Stimulated activated CD4-positive, alpha-beta T cell treated with anti-CD3 and anti-CD28 coated beads, Interleukin-2, amount 100 ng/mL, for 48 hours (primary cell): ENCODE measurements around the gene AKT1.
A peak's percentile ranks its signal among the peaks of the same experiment; 100 is the strongest.
"Not testable (repeated sequence)": the region's sequence is repeated elsewhere in the genome, so short reads cannot be mapped to it uniquely, and the experiment has no call there.

ENCODE experiments used
- DNase-seq, 2 donors: peaks; one replicate each; pipeline ENCODE4 v3.0.0-alpha.2; 2020

Gene AKT1

GRCh38 chr14:104734991-104735779 lies 60.4 kb downstream of the AKT1 start:
- DNase-seq, result no peak

- no peak for DNase-seq
These were observed 61.0 kb downstream of the AKT1 start for GRCh38 chr14:104734601-104734990.

- no peak for DNase-seq
These were observed 61.4 kb downstream of the AKT1 start for GRCh38 chr14:104734051-104734587.

GRCh38 chr14:104732931-104733681 lies 62.4 kb downstream of the AKT1 start:
- no peak for DNase-seq

- DNase-seq, result no peak
These were observed 63.2 kb downstream of the AKT1 start for GRCh38 chr14:104732355-104732804.

GRCh38 chr14:104731320-104732294 lies 63.9 kb downstream of the AKT1 start:
- no peak for DNase-seq

GRCh38 chr14:104730487-104730886 lies 65.1 kb downstream of the AKT1 start:
- DNase-seq, result no peak

GRCh38 chr14:104729835-104730181 lies 65.7 kb downstream of the AKT1 start:
- DNase-seq, result no peak

GRCh38 chr14:104729176-104729834 lies 66.2 kb downstream of the AKT1 start:
- DNase-seq, result not testable (repeated sequence)

- no peak for DNase-seq
These were observed 66.9 kb downstream of the AKT1 start for GRCh38 chr14:104728631-104729030.

- no peak for DNase-seq
These were observed 68.7 kb downstream of the AKT1 start for GRCh38 chr14:104726600-104727451.

- DNase-seq, result no peak
These were observed 69.6 kb downstream of the AKT1 start for GRCh38 chr14:104725772-104726548.

- DNase-seq, result no peak
These were observed 70.4 kb downstream of the AKT1 start for GRCh38 chr14:104724981-104725771.

GRCh38 chr14:104724407-104724980 lies 71.1 kb downstream of the AKT1 start:
- DNase-seq, result no peak

- peak; percentile 54 to 64 for DNase-seq
These were observed 71.7 kb downstream of the AKT1 start, which contains the start of gene ADSS1 for GRCh38 chr14:104723651-104724406. Gene ADSS1 (plus strand): TSS chr14:104724229. CDS start chr14:104724271, 42 bp downstream.

GRCh38 chr14:104722938-104723650 lies 72.5 kb downstream of the AKT1 start:
- DNase-seq, result no peak
